ENCODE data around the gene RAD9A.

RAD9A gene

DNA sequence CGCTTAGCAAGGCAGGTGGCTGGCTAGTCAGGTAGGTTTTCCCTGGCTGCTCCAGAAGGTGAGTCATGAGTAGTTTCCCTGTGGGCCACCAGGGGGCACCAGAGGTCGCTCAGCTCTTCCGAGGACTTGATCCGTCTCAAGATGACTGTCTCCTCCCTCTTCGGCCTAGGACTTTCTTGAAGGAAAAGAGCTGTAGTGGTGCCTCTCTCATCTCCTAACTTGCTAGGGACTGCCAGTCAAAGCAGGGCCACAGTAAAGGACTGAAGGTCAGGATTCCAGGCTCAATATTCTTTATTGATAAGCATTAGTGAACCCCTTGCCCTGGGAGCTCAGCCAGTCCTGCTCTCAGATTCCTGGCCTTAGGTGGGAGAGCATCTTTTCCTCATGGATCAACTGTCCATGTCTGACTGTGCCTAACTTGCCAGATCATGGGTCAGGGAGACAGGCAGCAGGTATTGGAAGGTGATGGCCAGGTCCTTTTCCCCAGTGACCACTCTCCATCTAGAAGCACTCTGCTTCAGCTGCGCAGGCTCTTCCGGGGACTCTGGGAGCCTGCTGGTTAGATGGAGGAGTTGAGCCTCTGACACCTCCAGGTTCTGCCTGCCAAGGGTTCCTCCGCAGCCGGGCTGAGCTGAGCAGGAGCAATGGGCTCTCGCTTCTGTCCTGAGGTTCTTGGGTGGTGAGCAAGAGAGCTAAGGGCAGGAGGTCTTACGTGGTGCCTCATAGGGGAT lies 40.3 kb upstream of the RAD9A start:
- H3K9ac ChIP-seq (ENCODE audit: low read depth in 1 of 2, low read length in 2 of 2), result peak overlapping the region; percentile 48 to 62
- peak overlapping the region; percentile 28 to 59 for H3K4me3 ChIP-seq (ENCODE audit: low read length in 2 of 2)
- peaks cover 46 to 71% of the 10 kb centered on the region in 2 donors for H3K4me1 ChIP-seq (ENCODE audit: control insufficient read depth in 2 of 2, insufficient read depth in 2 of 2, low read length in 2 of 2)
- peaks cover 3 to 5% of the 10 kb centered on the region in 2 donors for H3K36me3 ChIP-seq (ENCODE audit: control insufficient read depth in 2 of 2, insufficient read depth in 2 of 2, low read length in 2 of 2)
- no peaks in the 10 kb centered on the region for H3K27me3 ChIP-seq (ENCODE audit: control insufficient read depth in 2 of 2, insufficient read depth in 2 of 2, low read length in 2 of 2)
- H3K9me3 ChIP-seq (ENCODE audit: control insufficient read depth in 2 of 2, low read length in 2 of 2), result no peaks in the 10 kb centered on the region
- H3K27ac ChIP-seq (ENCODE audit: low read depth in 2 of 2, low read length in 2 of 2), result peak overlapping the region; percentile 85 to 87

- Histone ChIP-seq H3K9me3 (ENCODE audit: control insufficient read depth in 2 of 2, low read length in 2 of 2) (no peaks in the 10 kb centered on the region), H3K36me3 (ENCODE audit: control insufficient read depth in 2 of 2, insufficient read depth in 2 of 2, low read length in 2 of 2) (peaks cover 3 to 5% of the 10 kb centered on the region in 2 donors), H3K4me1 (ENCODE audit: control insufficient read depth in 2 of 2, insufficient read depth in 2 of 2, low read length in 2 of 2) (peaks cover 51 to 72% of the 10 kb centered on the region in 2 donors), H3K4me3 (ENCODE audit: low read length in 2 of 2) (peak overlapping the region; percentile 93 to 97), H3K27me3 (ENCODE audit: control insufficient read depth in 2 of 2, insufficient read depth in 2 of 2, low read length in 2 of 2) (no peaks in the 10 kb centered on the region), H3K9ac (ENCODE audit: low read depth in 1 of 2, low read length in 2 of 2) (peak overlapping the region; percentile 99), H3K27ac (ENCODE audit: low read depth in 2 of 2, low read length in 2 of 2) (peak overlapping the region; percentile 99 to 100)
These were observed 39.1 kb upstream of the RAD9A start for GRCh38 chr11:67352546-67353316.

- H3K27me3 ChIP-seq (ENCODE audit: control insufficient read depth in 2 of 2, insufficient read depth in 2 of 2, low read length in 2 of 2), result no peaks in the 10 kb centered on the region
- peak within 1 kb of the TSS; percentile 93 to 97 for H3K4me3 ChIP-seq (ENCODE audit: low read length in 2 of 2)
- peaks cover 51 to 65% of the 10 kb centered on the region in 2 donors for H3K4me1 ChIP-seq (ENCODE audit: control insufficient read depth in 2 of 2, insufficient read depth in 2 of 2, low read length in 2 of 2)
- peak within 1 kb of the TSS; percentile 99 to 100 for H3K27ac ChIP-seq (ENCODE audit: low read depth in 2 of 2, low read length in 2 of 2)
- H3K9me3 ChIP-seq (ENCODE audit: control insufficient read depth in 2 of 2, low read length in 2 of 2), result no peaks in the 10 kb centered on the region
- peaks cover 3 to 5% of the 10 kb centered on the region in 2 donors for H3K36me3 ChIP-seq (ENCODE audit: control insufficient read depth in 2 of 2, insufficient read depth in 2 of 2, low read length in 2 of 2)
- H3K9ac ChIP-seq (ENCODE audit: low read depth in 1 of 2, low read length in 2 of 2), result peak within 1 kb of the TSS; percentile 99
These were observed 38.3 kb upstream of the RAD9A start, which contains the start of gene POLD4 for GRCh38 chr11:67353317-67354074. POLD4 (minus strand) TSS chr11:67353546; CDS start chr11:67353399, 147 bp downstream.

DNA sequence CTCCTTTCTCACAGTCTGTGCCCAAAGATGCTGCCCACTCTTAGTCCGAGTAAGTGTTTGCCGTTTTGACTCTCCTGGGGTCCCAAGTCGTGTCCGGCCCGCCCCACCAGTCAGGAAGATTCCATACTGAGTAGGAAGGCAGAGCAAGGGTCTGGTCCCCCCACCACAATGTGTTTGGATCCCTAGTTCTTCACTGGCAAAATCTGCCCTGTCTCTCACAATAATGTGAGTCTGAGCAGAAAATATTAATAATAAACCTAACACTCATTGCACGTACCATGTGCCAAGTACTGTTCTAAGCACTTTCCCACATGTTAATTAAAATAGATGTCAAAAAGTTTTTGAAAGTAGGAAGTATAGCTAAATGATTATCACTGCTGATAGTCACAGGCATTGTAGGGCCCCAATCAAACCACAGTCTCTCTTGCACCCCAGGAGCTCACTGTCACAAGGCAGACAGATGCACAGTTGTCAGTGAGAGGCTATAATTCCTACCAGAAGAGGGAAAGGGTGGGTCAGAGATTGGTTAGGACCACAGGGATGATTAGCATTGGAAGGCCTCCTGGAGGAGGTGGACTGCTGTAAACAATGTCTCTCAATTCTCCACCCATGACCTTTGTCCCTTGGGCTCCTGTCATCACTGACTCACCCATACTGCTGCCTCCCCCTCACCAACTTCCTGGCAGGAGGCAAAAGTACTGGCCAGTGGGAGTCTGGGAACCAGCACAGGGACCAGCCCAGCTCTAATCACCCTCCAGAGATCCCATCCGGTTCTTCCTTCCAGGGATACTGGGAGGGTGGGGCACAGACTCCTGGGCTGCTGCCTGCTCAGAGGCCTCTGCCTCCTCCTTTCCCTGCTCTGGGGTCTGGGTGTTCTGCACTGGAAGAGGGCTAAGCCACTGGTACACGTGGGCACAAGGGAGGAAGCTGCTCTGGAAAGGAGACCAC lies 37.4 kb upstream of the RAD9A start:
- Histone ChIP-seq H3K9me3 (ENCODE audit: control insufficient read depth in 2 of 2, low read length in 2 of 2) (no peaks in the 10 kb centered on the region), H3K36me3 (ENCODE audit: control insufficient read depth in 2 of 2, insufficient read depth in 2 of 2, low read length in 2 of 2) (peaks cover 3 to 5% of the 10 kb centered on the region in 2 donors), H3K27me3 (ENCODE audit: control insufficient read depth in 2 of 2, insufficient read depth in 2 of 2, low read length in 2 of 2) (no peaks in the 10 kb centered on the region), H3K4me1 (ENCODE audit: control insufficient read depth in 2 of 2, insufficient read depth in 2 of 2, low read length in 2 of 2) (peaks cover 51 to 59% of the 10 kb centered on the region in 2 donors), H3K4me3 (ENCODE audit: low read length in 2 of 2) (peak overlapping the region; percentile 65 to 97), H3K27ac (ENCODE audit: low read depth in 2 of 2, low read length in 2 of 2) (peak overlapping the region; percentile 99 to 100), H3K9ac (ENCODE audit: low read depth in 1 of 2, low read length in 2 of 2) (peak overlapping the region; percentile 72 to 99)

GRCh38 chr11:67355023-67355793 lies 36.6 kb upstream of the RAD9A start:
- Histone ChIP-seq H3K27ac (ENCODE audit: low read depth in 2 of 2, low read length in 2 of 2) (peak overlapping the region; percentile 99 to 100), H3K4me1 (ENCODE audit: control insufficient read depth in 2 of 2, insufficient read depth in 2 of 2, low read length in 2 of 2) (peaks cover 50 to 59% of the 10 kb centered on the region in 2 donors), H3K9ac (ENCODE audit: low read depth in 1 of 2, low read length in 2 of 2) (peak overlapping the region; percentile 71 to 99), H3K27me3 (ENCODE audit: control insufficient read depth in 2 of 2, insufficient read depth in 2 of 2, low read length in 2 of 2) (no peaks in the 10 kb centered on the region), H3K9me3 (ENCODE audit: control insufficient read depth in 2 of 2, low read length in 2 of 2) (no peaks in the 10 kb centered on the region), H3K4me3 (ENCODE audit: low read length in 2 of 2) (peak overlapping the region; percentile 34 to 69), H3K36me3 (ENCODE audit: control insufficient read depth in 2 of 2, insufficient read depth in 2 of 2, low read length in 2 of 2) (peaks cover 3 to 5% of the 10 kb centered on the region in 2 donors)

- peak overlapping the region; percentile 63 to 69 for H3K4me3 ChIP-seq (ENCODE audit: low read length in 2 of 2)
These were observed 35.9 kb upstream of the RAD9A start for GRCh38 chr11:67355794-67356386.

DNA sequence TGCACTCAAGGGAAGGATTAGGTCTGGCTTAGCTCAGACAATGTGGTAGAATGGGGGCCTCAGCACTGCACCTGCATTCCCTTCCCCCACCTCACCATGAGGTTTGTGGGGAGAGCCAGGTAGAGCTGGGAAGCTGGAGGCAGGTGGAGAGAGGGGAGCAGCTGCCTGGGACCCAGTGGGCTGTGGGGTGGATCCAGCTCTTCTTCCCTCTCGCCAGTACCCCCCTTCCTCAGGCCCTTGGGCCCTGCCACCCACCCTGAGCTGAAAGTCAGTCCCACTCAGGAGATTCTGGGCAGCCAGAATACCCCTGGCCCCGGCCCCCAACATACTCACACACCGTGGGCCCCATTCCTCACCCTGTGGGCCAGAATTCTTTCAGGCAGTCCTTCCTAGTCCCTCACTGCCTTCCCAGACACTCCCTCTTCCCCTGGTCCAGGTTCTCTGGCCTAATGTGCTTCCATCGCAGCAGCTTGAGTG lies 35.4 kb upstream of the RAD9A start:
- peaks cover 43 to 53% of the 10 kb centered on the region in 2 donors for H3K4me1 ChIP-seq (ENCODE audit: control insufficient read depth in 2 of 2, insufficient read depth in 2 of 2, low read length in 2 of 2)
- H3K27me3 ChIP-seq (ENCODE audit: control insufficient read depth in 2 of 2, insufficient read depth in 2 of 2, low read length in 2 of 2), result no peaks in the 10 kb centered on the region
- H3K4me3 ChIP-seq (ENCODE audit: low read length in 2 of 2), result peak overlapping the region; percentile 63 to 69
- peak overlapping the region; percentile 71 to 99 for H3K9ac ChIP-seq (ENCODE audit: low read depth in 1 of 2, low read length in 2 of 2)
- H3K27ac ChIP-seq (ENCODE audit: low read depth in 2 of 2, low read length in 2 of 2), result peak overlapping the region; percentile 99 to 100
- peaks cover 2 to 3% of the 10 kb centered on the region in 2 donors for H3K36me3 ChIP-seq (ENCODE audit: control insufficient read depth in 2 of 2, insufficient read depth in 2 of 2, low read length in 2 of 2)
- no peaks in the 10 kb centered on the region for H3K9me3 ChIP-seq (ENCODE audit: control insufficient read depth in 2 of 2, low read length in 2 of 2)

More at GRCh38 chr11:67355794-67356386, 35.9 kb upstream of the RAD9A start:
- peaks cover 3 to 5% of the 10 kb centered on the region in 2 donors for H3K36me3 ChIP-seq (ENCODE audit: control insufficient read depth in 2 of 2, insufficient read depth in 2 of 2, low read length in 2 of 2)
- H3K27me3 ChIP-seq (ENCODE audit: control insufficient read depth in 2 of 2, insufficient read depth in 2 of 2, low read length in 2 of 2), result no peaks in the 10 kb centered on the region
- peak overlapping the region; percentile 71 to 99 for H3K9ac ChIP-seq (ENCODE audit: low read depth in 1 of 2, low read length in 2 of 2)
- no peaks in the 10 kb centered on the region for H3K9me3 ChIP-seq (ENCODE audit: control insufficient read depth in 2 of 2, low read length in 2 of 2)
- peaks cover 48 to 58% of the 10 kb centered on the region in 2 donors for H3K4me1 ChIP-seq (ENCODE audit: control insufficient read depth in 2 of 2, insufficient read depth in 2 of 2, low read length in 2 of 2)
- peak overlapping the region; percentile 99 to 100 for H3K27ac ChIP-seq (ENCODE audit: low read depth in 2 of 2, low read length in 2 of 2)

GRCh38 chr11:67356864-67357561 lies 34.8 kb upstream of the RAD9A start:
- Histone ChIP-seq H3K9ac (ENCODE audit: low read depth in 1 of 2, low read length in 2 of 2) (peak overlapping the region; percentile 71 to 99), H3K27ac (ENCODE audit: low read depth in 2 of 2, low read length in 2 of 2) (peak overlapping the region; percentile 99 to 100), H3K9me3 (ENCODE audit: control insufficient read depth in 2 of 2, low read length in 2 of 2) (no peaks in the 10 kb centered on the region), H3K4me1 (ENCODE audit: control insufficient read depth in 2 of 2, insufficient read depth in 2 of 2, low read length in 2 of 2) (peaks cover 38 to 47% of the 10 kb centered on the region in 2 donors), H3K27me3 (ENCODE audit: control insufficient read depth in 2 of 2, insufficient read depth in 2 of 2, low read length in 2 of 2) (no peaks in the 10 kb centered on the region), H3K4me3 (ENCODE audit: low read length in 2 of 2) (peak overlapping the region; percentile 63 to 69), H3K36me3 (ENCODE audit: control insufficient read depth in 2 of 2, insufficient read depth in 2 of 2, low read length in 2 of 2) (no peaks in the 10 kb centered on the region)

Measured in mucosa of rectum (tissue), 2 donors.